ENCODE data around the gene PLEKHM3.

DNA sequence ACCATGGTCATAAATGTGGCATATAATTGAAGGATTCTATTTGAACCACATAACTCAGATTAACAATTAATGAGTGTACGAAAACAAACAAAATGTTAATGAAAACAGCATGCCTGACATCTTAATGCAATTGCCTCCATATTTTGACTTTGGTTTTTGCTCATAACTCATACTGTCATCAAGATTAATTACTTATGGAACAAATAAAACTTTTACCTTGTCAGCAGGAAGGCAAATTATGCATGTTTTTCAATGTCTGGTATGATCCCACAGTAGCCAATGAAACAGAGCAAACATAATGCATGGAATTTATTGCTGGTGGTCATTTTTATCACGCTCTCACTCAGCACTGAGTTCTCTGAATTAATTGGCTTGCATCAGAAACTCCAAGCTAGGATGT lies 5.1 kb downstream of the PLEKHM3 start:
- no peak for TF ChIP-seq POLR2A (IDR thresholded peaks at IDR 0.05)
- TF ChIP-seq, protein P1, sequence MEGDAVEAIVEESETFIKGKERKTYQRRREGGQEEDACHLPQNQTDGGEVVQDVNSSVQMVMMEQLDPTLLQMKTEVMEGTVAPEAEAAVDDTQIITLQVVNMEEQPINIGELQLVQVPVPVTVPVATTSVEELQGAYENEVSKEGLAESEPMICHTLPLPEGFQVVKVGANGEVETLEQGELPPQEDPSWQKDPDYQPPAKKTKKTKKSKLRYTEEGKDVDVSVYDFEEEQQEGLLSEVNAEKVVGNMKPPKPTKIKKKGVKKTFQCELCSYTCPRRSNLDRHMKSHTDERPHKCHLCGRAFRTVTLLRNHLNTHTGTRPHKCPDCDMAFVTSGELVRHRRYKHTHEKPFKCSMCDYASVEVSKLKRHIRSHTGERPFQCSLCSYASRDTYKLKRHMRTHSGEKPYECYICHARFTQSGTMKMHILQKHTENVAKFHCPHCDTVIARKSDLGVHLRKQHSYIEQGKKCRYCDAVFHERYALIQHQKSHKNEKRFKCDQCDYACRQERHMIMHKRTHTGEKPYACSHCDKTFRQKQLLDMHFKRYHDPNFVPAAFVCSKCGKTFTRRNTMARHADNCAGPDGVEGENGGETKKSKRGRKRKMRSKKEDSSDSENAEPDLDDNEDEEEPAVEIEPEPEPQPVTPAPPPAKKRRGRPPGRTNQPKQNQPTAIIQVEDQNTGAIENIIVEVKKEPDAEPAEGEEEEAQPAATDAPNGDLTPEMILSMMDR (IDR thresholded peaks at IDR 0.05), result no peak

All from adrenal gland (tissue), 5 donors.